ENCODE measurements around the gene GSPT1.
A peak's percentile ranks its signal among the peaks of the same experiment; 100 is the strongest.

The GSPT1 gene

DNA sequence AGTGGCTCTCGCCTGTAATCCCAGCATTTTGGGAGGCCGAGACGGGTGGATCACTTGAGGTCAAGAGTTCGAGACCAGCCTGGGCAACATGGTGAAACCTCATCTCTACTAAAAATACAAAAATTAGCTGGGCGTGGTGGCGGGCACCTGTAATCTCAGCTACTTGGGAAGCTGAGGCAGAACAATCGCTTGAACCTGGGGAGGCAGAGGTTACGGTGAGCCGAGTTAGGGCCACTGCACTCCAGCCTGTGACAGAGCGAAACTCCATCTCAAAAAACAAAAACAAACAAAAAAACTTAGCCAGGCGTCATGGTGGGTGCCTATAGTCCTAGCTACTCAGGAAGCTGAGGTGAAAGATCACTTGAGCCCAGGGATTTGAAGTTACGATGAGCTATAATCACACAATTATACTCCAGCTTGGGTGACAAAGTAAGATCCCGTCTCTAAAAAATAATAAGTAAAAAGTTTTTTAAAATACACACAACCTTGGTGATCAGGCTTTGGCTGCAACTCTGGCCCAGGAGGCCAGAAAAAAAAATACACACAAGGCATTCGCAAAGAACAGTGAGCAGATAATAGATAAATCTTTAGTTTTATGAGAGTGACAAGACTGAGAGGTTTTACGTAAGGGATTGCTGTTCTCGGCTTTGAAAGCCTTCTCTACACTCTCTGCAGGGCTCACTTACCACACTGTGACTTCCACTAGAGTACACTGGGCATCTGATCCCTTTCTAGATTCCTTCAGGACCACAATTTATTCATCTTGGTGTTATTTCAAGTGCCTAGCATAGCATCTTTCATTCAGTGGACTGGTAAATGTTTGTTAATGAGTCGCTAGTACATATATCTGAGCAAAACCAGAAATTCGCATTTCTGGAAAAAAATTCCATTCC, 5.9 kb downstream of the GSPT1 start:
- H4K20me1 ChIP-seq (ENCODE audit: insufficient read depth) = peaks cover 78% of the 10 kb centered on the region

DNA sequence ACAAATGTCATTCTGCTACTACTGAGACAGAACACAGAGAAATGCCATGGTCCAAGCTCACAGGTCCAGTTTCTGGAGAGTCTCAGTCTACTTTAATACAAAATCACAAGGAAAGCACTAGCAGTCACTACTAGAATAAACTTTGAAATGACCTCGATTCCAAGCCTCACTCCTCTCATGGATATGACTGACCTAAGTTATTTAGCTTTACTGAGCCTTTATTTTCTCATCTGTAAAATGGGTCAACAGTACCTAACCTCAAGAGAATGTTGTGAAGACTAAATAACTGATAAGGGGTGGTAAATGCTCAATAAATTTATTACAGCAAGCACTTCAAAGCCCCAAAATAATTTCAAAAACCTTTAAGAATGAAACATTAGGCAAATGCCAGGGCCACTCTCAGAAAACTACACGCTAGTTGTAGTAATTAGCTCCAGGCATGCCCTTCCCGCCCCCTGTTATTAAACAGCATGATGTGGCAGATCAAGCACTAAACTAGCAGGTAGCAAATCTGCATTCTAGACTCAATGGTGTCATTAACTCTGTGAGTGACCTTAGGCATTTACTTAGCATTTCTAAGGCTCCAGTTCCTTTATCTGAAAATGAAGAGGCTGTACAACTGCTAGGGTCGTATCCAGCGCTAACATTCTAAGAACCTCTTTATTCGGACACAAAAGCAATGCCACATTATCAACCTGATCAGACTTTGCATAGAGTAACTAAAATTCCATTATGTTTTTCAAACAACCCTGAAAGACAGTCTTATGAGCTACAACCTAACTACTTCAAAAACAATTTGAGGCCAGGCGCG, 8.4 kb downstream of the GSPT1 start:
- no peak overlapping the region for H3K9ac ChIP-seq
- peaks cover under 1% of the 10 kb centered on the region; the same call in 1 of the 2 replicates for H3K36me3 ChIP-seq (ENCODE audit: insufficient read depth)
- H2AFZ ChIP-seq (ENCODE audit: low read depth) = no peak overlapping the region
- peaks cover 24% of the 10 kb centered on the region for H3K4me1 ChIP-seq (ENCODE audit: low read depth, poor library complexity, severe bottlenecking)
- H3K4me3 ChIP-seq (IDR thresholded peaks at IDR 0.05; ENCODE audit: insufficient read depth, low read depth, low read length) = no peak overlapping the region
- H3K4me2 ChIP-seq = no peak overlapping the region
- H3K79me2 ChIP-seq (ENCODE audit: insufficient read depth, low read depth) = peaks cover 97% of the 10 kb centered on the region
- H3K27me3 ChIP-seq (ENCODE audit: insufficient read depth, low read depth) = no peaks in the 10 kb centered on the region
- H3K27ac ChIP-seq = no peak overlapping the region
- H4K20me1 ChIP-seq (ENCODE audit: insufficient read depth) = peaks cover 79% of the 10 kb centered on the region
- TF ChIP-seq, protein P1, sequence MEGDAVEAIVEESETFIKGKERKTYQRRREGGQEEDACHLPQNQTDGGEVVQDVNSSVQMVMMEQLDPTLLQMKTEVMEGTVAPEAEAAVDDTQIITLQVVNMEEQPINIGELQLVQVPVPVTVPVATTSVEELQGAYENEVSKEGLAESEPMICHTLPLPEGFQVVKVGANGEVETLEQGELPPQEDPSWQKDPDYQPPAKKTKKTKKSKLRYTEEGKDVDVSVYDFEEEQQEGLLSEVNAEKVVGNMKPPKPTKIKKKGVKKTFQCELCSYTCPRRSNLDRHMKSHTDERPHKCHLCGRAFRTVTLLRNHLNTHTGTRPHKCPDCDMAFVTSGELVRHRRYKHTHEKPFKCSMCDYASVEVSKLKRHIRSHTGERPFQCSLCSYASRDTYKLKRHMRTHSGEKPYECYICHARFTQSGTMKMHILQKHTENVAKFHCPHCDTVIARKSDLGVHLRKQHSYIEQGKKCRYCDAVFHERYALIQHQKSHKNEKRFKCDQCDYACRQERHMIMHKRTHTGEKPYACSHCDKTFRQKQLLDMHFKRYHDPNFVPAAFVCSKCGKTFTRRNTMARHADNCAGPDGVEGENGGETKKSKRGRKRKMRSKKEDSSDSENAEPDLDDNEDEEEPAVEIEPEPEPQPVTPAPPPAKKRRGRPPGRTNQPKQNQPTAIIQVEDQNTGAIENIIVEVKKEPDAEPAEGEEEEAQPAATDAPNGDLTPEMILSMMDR (conservative IDR thresholded peaks at IDR 0.05; ENCODE audit: low read depth, low read length) = no peak

More for the DNA sequence above, 5.9 kb downstream of the GSPT1 start:
- TF ChIP-seq, protein P1 (conservative IDR thresholded peaks at IDR 0.05; ENCODE audit: low read depth, low read length) = no peak
- Histone ChIP-seq H3K4me2 (no peak overlapping the region), H3K9ac (no peak overlapping the region), H3K36me3 (ENCODE audit: insufficient read depth) (0 out of 2 replicates have a peak, but pooled peaks cover 3% of the 10 kb centered on the region), H3K27me3 (ENCODE audit: insufficient read depth, low read depth) (no peaks in the 10 kb centered on the region), H3K4me1 (ENCODE audit: low read depth, poor library complexity, severe bottlenecking) (peaks cover 41% of the 10 kb centered on the region), H3K79me2 (ENCODE audit: insufficient read depth, low read depth) (peaks cover 97% of the 10 kb centered on the region), H2AFZ (ENCODE audit: low read depth) (no peak overlapping the region), H3K4me3 (IDR thresholded peaks at IDR 0.05; ENCODE audit: insufficient read depth, low read depth, low read length) (no peak overlapping the region), H3K27ac (no peak overlapping the region)

DNA sequence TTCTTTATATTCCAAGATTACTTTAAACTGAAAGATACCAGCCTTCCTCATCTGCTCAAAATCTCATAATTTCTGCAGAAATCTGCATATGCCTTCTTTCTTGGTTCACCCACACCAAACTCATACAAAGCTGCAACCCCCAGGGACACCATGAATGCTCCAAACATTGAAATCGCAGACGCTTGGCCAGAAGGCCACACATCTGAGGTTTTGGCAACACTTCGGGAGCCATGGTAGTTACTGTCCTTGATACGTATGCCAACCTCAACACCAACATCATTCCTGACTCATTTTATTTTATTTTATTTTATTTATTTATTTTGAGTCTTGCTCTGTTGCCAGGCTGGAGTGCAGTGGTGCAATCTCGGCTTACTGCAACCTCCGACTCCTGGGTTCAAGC, 11.8 kb downstream of the GSPT1 start:
- no peak overlapping the region for H3K4me3 ChIP-seq (IDR thresholded peaks at IDR 0.05; ENCODE audit: insufficient read depth, low read depth, low read length)
- H3K27me3 ChIP-seq (ENCODE audit: insufficient read depth, low read depth) = no peaks in the 10 kb centered on the region
- H3K79me2 ChIP-seq (ENCODE audit: insufficient read depth, low read depth) = peaks cover 97% of the 10 kb centered on the region
- H3K36me3 ChIP-seq (ENCODE audit: insufficient read depth) = no peaks in the 10 kb centered on the region; the same call in 1 of the 2 replicates
- H3K27ac ChIP-seq = peak overlapping the region; percentile 14; the same call in 1 of the 2 replicates
- no peak overlapping the region for H3K4me2 ChIP-seq
- peaks cover 76% of the 10 kb centered on the region for H4K20me1 ChIP-seq (ENCODE audit: insufficient read depth)
- H3K9ac ChIP-seq = no peak overlapping the region
- TF ChIP-seq, protein P1 (conservative IDR thresholded peaks at IDR 0.05; ENCODE audit: low read depth, low read length) = no peak
- peaks cover 12% of the 10 kb centered on the region for H3K4me1 ChIP-seq (ENCODE audit: low read depth, poor library complexity, severe bottlenecking)
- H2AFZ ChIP-seq (ENCODE audit: low read depth) = no peak overlapping the region

DNA sequence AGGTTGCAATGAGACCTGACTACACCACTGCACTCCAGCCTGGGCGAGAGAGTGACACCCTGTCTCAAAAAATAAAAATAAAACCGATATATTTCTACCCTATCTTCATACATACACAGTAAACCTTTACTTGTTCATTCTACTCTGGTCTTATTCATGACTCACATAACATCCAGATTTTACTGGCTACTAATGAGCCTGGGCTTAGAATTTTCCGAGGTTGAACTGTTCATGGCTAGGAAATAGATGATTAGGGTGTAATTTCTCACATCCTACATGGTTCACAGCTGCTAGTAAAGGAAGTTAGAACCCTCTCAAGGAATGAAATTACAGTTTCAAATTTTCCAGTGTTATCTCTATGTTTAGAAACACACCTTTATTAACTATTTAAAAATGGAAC, 14.7 kb downstream of the GSPT1 start:
- H3K9ac ChIP-seq = no peak overlapping the region
- TF ChIP-seq, protein P1 (conservative IDR thresholded peaks at IDR 0.05; ENCODE audit: low read depth, low read length) = no peak
- no peaks in the 10 kb centered on the region for H3K27me3 ChIP-seq (ENCODE audit: insufficient read depth, low read depth)
- H2AFZ ChIP-seq (ENCODE audit: low read depth) = no peak overlapping the region
- no peak overlapping the region for H3K27ac ChIP-seq
- no peak overlapping the region for H3K4me2 ChIP-seq
- no peak overlapping the region for H3K4me3 ChIP-seq (IDR thresholded peaks at IDR 0.05; ENCODE audit: insufficient read depth, low read depth, low read length)
- peaks cover 63% of the 10 kb centered on the region for H4K20me1 ChIP-seq (ENCODE audit: insufficient read depth)
- peaks cover 100% of the 10 kb centered on the region for H3K79me2 ChIP-seq (ENCODE audit: insufficient read depth, low read depth)
- H3K4me1 ChIP-seq (ENCODE audit: low read depth, poor library complexity, severe bottlenecking) = peaks cover 38% of the 10 kb centered on the region
- no peaks in the 10 kb centered on the region; the same call in 1 of the 2 replicates for H3K36me3 ChIP-seq (ENCODE audit: insufficient read depth)
